HS-5 (cell line): ENCODE measurements around the gene BTBD3.
A peak's percentile ranks its signal among the peaks of the same experiment; 100 is the strongest.

ENCODE experiments used
- DNase-seq: peaks from one replicate; pipeline ENCODE4 v3.0.0-alpha.2; 2012; ENCODE audit warnings: low read depth

The BTBD3 gene

DNA sequence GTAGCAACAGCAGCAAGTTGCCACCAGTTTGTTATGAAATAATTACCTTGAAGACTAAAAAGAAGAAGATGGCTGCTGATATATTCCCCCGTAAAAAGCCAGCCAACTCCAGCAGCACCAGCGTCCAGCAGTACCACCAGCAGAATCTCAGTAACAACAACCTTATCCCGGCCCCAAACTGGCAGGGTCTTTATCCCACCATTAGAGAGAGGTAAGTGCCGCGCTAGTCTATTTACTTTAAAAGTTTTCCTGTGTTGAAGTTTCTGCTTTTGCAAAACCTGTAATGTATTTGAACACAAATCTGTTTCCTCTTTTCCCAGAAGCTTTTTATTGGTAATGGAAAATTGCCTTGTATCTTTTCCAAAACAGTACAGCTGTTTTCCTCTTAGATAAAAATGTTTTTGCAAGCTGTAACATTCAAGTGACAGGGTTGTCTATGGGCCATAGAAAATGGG is 725 bp downstream of the BTBD3 start:
- DNase-seq: no peak

DNA sequence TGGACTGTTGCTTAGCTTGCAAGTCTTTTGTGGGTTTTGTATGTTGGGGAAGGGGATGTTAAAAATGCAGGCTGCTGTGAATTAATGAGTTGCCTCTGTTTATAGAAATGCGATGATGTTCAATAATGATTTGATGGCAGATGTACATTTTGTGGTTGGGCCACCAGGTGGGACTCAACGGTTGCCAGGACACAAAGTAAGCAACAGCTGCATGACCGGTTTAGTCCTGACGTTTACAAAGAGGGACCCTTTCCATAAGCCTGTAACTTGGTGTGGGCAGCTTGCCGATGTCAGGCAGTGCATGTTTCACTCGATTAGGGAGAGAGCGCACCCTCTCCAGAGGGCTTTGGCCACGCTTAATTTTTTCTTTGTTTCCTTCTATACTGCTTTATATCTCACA is 1.3 kb downstream of the BTBD3 start:
- no peak for DNase-seq

DNA sequence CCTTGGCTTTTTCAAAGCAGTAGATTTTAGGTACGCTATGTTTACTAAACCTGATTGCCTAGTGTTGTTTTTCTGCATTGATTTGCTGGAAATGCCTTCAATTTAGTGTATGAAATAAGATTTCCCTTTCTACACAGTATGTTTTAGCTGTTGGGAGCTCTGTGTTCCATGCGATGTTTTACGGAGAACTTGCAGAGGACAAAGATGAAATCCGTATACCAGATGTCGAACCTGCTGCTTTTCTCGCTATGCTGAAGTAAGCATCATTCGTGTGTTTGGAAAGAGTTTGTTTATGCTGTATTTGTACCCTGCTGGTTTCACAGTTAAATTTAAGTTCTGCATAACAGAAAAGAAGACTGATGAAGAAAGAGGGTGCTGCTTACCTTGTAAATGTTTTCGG is 1.9 kb downstream of the BTBD3 start:
- no peak for DNase-seq

DNA sequence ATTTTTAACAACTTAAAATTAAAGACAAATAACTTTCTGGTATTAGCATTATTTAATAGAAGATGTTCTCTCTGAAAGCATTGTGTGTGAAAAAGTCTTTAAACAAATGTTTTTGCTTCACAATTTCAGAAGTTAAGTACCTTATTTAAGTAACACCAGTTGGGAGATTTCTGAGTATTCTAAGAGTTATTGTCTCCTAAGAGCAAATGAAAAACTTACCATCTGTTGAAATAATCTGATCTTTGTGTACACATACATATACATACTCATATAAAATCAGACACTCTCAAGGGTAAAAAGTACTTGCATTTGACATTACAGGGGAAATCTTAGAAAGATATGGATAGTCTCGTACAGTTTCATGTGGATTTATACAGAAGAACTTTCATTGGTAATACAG is 2.4 kb downstream of the BTBD3 start:
- DNase-seq: no peak

DNA sequence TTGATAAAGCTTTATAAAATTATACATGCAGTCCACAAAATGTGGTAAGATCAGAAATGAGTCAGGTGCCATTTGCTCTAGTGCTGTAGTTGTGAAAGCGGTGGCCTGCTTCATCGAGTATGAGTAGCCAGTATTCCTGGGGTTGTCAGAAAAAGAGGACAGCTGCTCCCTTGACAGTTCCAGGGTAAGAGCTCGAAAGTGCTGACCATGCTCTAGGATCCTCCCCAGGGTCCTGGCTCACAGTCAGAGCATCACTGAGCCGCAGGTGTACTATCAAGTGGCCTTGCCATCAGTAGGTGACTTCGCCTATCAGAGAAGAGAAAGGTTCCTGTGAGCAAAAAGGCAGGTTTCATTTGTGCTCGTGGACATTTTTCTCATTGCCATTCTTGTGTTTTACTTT is 3.6 kb downstream of the BTBD3 start:
- DNase-seq: no peak

DNA sequence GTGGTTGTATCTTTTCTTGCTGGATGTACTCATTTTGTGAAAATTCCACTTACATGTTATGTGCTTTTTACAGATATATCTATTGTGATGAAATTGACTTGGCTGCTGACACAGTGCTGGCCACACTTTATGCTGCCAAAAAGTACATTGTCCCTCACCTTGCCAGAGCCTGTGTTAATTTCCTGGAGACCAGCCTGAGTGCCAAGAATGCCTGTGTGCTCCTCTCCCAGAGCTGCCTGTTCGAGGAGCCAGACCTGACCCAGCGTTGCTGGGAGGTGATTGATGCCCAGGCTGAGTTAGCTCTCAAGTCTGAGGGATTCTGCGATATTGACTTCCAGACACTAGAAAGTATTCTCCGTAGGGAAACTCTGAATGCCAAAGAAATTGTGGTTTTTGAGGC is 4.9 kb downstream of the BTBD3 start:
- no peak for DNase-seq

DNA sequence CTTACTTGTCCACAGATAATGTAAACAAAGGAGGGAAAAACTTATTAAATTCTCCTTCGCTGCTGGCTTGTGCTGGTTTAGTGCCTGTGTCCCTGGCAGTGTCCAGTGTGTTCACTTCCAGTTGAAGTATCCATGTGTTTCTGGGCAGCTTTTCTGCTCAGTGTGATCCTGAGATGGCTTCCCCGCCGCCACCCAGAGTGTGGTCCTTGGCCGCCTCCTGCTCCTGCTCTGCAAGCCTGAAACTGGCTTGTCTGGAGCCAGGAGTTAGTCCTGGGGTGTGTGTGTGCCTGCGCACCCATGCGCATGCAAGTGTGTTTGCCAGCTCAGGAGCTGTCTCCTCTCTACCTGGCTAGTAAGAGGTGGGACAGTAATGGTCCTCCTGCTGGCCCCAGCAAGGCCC is 7.2 kb downstream of the BTBD3 start:
- no peak for DNase-seq

DNA sequence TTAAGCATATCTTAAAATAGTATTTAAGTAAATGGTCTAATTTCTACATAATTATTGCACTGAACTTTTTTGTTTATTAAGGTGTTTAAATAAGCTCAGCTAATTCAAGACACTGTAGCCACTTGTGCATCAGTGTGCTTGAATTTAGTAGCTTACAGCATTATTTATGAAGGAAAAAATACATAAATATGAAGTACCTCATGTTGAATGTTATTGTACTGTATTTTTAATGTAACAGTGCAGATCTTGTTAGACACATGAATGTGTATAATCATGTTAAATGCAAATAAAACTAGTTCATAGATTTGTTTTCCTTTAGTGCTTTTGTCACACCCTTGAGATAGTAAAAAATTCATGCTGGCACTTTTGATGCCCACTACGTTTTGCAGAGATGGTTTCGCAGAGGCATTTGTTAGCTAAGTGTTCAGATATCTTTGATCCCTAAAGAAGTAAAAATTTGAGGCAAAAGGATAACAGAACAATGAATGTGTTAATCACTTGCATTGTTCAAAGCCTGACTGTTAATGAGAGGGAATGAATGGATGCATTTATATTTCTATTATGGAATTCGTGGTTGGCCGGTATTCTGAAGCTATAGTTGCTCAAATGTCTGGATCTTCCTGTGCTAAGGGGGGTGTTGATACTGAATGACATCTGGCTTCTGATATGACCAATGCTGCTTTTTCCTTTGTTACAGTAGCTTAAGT is 8.8 kb downstream of the BTBD3 start:
- DNase-seq: no peak

DNA sequence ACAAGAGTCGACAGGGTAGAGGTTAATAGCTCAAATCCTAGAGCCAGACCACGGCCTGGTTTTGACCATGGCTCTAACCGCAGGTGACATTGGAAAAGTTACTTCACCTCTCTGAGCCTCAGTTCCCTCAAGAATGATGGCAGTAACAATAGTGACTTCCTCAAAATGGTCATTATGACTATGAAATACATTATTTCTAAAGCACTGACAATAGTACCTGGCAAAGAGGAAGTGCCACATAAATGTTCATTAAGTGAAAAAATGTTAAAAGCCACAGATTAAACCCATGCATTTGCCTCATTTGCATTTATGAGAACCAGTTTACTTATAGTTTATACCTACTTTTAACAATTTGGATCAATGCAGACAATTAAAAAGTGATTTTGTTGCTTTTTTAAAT is 12.3 kb downstream of the BTBD3 start:
- DNase-seq: no peak

DNA sequence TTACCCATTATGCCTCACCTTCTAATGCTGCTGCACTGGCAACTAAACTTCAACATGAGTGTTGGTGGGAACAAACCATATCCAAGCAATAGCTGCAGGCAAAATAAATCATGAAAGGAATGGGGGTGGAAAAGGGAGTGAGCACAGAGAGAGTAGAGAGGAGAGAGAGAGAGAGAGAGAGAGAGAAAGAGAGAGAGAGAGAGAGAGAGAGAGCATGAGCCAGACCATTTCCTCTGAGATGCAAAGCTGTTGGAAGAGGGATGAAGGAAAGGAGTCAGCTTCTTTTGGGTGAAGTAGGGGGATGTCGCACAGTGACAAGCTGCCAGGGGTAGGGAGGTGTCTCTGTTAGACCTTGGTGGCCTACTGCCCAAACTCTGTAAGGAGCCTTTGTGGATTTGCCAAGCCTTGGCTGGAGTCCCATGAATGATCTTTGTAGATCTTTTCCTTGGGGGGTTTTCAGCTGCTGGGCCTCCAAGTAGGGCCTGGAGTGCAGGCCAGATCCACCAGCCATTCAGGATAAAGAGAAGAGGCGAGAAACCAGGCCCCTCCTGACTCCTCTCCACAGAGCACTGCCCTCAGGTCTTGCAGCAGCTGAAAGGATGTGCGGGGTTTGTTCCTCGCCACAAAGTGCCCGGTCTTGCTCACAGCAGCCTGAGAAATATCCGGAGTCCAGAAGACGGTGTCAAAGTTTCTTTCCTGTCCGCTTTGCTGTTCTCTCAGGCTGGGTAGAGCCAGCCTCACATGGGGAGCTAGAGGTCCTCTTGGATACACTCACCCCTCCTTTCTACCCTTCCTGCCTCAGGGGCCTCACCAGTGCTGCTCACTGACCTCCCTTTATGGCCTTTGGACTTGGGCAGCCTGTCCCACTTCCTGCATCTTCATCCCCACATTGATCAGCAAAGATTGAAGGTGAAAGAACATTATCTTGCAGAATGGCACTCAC is 17.8 kb downstream of the BTBD3 start:
- DNase-seq: no peak

DNA sequence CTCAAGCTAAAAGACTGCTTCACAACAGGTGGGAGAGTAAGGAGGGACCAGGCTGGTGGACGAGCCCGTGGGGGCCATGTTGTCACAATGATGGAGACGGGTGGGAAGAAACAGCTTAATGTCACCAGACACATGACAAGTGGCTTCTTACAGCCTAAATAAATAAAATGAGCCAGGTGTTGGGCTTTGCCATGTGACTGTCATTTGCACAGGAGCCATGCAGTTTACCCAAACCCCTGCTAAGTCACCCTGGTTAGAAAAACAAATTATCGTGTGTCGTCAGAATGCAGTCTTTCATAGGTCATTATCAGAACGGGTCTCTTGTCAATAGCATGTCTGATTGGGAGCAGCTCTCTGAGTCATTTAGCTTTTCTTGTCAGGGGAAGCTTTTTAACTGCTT is 18.5 kb downstream of the BTBD3 start:
- DNase-seq: no peak

DNA sequence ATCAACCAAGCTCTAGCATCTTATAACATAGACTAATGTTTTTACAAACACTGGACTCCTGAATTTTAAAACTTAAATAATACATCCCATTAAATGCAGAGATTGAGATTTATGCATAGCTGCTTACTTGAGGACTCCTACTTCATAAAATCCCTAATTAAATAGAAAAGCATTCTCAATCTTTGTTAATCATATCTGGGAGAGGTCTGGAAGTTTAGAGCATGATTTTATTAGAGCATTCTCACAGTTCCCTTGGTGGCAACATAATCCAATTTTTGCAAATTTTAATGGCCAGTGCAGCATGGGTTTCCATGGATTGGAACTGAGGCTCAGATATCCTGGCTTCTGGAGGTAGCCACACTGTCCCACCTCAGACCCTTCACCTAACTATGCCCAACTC is 19.5 kb downstream of the BTBD3 start:
- DNase-seq: no peak

DNA sequence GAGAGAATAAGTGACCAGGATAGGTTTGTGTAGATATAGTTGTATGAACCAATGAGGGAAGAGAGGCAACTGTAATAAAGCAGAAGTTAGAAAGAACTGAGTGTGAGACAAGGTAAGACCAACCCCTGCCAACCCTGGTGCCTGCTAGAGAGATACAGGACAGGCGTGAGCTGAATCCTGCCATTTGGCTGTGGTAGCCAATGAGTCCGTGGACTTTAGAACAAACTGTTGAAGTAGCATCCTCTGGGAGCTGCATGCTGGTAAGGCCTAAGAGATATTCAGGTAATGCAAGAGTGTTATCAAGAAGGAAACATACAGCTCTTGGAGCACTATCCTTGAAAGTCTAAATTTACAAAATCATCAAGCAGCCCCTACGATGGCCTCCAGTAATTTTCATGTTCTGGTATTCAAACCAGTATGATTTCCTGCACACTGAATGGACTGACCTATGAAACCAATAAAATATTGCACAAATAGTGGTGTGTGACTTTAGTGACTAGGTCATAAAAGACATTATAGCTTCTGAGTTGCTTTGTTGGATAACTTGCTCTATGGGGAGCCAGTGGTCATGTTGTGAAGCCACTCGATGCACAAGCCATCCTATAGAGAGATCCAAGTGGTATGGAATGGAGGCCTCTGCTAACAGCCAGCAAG is 24.0 kb downstream of the BTBD3 start:
- no peak for DNase-seq

DNA sequence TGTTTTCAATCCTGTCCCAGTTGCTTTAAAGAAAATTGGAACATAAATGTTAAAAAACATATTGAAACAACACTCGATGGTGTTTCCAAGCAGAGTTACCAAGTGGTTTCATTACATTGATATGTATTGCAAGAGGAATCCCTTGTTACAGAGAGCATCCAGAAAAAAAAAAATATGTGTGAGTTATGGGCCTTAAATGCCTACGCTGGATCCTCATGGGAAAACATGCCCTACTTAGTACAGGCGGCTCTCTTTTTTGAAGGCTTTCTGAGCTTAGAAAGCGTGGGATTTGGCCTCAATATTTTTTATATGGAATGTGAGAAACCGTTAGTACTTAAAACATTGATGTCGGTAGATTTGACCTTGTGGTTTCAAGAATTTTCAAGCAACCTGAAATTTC is 26.1 kb downstream of the BTBD3 start:
- no peak for DNase-seq

DNA sequence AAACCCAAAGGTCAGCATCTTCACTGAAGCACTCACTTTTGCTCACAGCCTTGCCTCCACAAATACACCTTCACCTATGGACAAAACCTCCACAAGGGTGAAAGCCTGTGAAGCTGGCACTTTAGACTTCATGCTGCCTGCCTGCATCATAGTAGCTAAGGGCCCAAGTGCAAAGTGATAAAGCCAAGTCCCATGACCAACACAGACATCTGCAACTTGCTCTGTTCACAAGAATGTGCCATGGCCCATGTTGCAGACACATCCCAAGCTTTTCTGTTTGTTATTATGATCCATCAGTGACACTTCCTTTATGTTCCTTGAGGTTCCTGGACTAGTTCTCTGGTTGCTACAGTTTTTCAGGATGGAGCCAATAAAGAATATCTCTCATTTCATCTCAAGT is 31.1 kb downstream of the BTBD3 start:
- no peak for DNase-seq

DNA sequence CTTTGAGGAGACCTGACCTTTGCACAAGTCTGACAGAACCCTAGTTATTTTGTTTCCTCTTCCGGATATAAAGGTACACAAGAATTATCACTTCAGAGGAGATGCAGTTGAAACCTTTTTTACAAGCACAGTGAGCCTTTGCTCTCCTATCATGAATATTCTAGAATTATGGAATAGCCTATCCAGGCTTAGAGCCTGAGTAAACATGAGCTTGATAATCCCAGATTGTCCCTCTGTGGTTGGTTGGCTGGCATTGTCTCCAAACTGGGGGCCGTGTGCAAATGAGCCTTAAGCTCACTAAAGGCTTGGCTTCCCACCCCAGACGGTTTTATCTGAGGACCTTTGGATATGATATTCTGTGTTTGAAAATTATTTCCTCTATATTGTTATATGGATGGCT is 32.0 kb downstream of the BTBD3 start:
- no peak for DNase-seq

DNA sequence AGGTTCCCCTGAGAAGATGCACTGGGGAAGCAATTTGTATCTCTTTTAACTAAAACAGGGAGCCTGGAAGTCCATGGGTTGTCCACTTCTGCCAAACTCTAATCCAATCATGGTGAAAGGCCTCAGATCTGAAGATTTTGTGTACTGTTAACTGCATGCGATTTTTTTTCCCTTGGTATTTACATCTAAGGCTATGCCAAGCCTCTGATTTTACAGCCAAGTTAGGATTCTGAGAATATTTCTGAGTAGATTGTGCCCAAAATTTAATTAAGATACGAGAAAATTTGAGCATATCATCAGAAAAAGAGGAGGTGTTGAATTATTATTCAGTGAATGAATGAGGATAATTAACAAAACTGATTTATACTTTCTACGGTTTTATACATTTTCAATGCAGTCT is 34.0 kb downstream of the BTBD3 start:
- no peak for DNase-seq

DNA sequence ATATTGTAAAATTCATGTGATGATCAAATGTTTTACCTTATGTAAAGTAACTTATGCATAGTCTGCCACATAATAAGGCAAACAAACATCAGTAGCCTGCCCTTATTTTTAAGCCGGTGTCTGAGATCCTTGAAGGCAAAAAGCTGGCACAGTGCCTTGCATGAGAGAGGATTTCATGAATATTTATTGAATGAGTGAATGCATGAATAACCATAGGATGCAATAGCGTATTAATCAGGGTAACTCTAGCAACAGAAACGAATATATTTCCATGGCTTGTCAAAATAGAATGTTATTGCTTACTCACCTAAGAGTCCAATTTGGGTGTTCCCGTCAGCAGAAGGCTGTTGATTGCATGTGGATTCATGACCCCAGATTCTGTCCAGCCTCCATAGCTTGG is 34.9 kb downstream of the BTBD3 start:
- peak; percentile 6 for DNase-seq

DNA sequence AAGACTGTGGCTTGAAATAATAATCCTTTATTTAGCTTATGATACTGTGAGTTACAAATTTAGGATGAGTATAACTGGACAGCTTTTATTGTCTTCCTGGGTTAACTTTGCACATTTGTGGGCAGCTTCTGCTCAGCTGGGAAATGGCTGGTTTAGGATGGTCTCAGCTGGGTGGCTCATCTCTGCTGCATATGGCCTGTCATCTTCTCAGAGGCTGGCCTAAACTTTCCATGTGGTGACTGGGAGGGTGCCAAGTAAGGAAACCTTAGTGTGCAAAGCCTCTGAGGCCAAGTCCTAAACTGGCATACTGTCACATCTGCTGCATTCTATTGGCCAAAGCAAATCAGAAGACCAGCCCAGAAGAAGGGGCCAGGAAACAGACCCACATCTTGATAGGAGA is 40.2 kb downstream of the BTBD3 start:
- DNase-seq: no peak

DNA sequence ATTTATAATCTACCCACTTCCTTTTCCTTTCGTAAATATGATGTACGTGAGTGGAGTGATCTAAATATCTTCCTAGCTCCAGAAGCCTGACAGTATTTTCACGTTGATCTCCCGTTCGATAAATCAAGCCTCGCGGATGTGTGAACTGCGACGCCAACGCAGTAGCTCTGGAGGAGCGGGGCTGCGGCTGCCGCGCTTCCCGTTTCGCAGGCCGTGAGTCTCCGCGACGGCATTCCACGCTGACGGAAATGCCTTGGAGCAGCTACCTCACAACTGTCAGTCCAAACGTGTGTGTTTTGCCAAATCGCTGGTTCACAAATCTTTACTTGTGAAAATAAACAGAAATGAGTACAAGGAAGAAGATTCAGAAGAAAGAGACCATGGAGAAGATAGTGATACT is 41.2 kb downstream of the BTBD3 start:
- DNase-seq: no peak

DNA sequence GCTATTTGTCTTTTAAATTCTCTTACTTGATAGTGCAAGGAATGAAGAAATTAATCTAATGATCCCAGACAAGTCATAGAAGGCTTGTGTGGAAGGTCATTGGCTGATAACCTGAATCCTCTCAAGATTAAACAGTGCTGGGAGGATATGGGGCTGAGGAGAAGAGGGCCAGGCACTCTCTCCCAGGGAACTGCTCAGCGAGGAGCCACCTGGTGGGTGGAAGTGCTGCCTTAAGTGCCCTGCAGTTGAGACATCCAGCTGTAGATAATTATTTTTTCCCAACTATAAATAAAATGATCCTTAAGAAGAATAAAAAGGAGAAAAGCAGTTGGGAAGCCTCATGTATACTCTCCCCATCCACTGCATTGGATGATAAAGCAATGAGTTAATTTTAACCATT is 47.9 kb downstream of the BTBD3 start:
- DNase-seq: no peak

DNA sequence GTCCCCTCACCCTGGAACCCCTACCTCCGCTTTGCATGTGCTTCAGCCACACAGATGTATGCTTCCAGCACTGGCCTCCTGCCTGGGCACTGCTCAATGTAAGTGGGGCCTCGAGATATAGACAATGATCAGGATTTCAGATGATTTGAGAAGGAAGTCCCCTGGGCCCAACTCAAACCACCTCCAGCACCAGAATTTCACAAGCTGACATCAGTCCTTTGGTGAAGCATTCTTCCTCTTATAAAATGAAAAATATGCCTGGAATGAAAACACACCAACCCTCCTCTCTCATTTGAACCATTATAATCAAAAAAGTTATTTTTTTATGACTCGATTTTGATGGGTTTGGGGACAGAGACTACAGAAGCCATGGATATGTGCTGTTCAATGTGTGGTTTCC is 48.5 kb downstream of the BTBD3 start:
- DNase-seq: no peak

DNA sequence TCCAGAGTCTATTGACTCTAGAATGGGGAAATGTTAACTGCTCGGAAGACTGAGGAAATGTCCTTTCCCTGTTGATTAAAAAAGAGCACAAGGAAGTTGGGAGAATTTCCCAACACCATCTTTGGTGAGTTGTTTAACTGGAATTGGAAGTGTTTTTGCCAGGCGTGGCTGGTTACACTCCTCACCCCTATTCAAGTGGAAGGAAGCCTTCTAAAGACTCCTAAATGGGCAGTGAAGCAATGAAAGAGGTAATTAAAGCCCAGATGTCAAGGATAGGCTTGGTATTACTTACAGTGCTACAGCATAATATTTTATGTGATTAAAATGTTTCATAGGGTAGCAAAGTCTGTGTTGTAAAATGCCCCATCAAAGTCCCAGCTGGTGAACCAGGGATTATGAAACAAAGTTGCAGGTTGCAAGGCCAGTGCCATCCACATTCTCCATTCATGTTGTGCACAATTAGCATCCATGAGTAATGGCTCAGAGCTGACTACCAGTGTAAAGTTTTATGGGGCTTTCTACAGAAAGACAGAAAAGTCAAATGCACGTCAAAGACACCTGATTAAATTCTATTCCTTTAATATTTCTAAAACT is 52.6 kb downstream of the BTBD3 start:
- no peak for DNase-seq
